Measurements from ENCODE around the gene CDH4. TPM values are rescaled to one million over a fixed set of nuclear protein-coding genes. Genes with fewer than 3 reads are reported as not detected.

The CDH4 gene
- total RNA-seq, 4 donors from 2014 or later: not detected

DNA sequence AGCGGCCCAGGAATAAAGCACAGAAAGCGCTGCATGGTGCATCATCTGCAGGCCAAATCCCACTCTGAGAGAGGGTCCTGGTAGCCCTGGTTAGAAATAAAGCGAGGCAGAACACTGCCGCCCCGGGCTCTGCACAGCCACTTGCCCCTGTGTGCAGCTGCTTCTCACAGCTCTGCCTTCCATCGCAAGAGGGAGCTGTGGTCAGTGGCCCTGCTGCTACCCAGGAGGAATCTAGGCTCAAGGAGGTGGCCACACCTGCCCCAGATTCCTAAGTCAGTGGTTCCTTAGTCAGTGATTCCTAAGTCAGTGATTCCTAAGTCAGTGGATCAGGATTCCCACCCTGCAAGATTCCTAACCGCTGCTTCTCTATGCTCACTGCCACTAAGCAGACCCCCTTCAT lies 8.8 kb downstream of the CDH4 start:
- Histone ChIP-seq H3K36me3 (no peaks in the 10 kb centered on the region), H3K4me1 (no peaks in the 10 kb centered on the region), H3K4me3 (no peak overlapping the region), H3K27ac (no peak overlapping the region), H3K9me3 (no peaks in the 10 kb centered on the region), H3K27me3 (peaks cover 23% of the 10 kb centered on the region)
- DNase-seq: no peak
- intact Hi-C loops (cut with DNase I; ENCODE audit: low total_unique reads): no loop called here
- WGBS, 2 donors (ENCODE audit: low coverage in 1 of 2): 71 to 78% methylated on average over 3 to 7 of the region's 7 CpGs
- TF ChIP-seq, protein P1, sequence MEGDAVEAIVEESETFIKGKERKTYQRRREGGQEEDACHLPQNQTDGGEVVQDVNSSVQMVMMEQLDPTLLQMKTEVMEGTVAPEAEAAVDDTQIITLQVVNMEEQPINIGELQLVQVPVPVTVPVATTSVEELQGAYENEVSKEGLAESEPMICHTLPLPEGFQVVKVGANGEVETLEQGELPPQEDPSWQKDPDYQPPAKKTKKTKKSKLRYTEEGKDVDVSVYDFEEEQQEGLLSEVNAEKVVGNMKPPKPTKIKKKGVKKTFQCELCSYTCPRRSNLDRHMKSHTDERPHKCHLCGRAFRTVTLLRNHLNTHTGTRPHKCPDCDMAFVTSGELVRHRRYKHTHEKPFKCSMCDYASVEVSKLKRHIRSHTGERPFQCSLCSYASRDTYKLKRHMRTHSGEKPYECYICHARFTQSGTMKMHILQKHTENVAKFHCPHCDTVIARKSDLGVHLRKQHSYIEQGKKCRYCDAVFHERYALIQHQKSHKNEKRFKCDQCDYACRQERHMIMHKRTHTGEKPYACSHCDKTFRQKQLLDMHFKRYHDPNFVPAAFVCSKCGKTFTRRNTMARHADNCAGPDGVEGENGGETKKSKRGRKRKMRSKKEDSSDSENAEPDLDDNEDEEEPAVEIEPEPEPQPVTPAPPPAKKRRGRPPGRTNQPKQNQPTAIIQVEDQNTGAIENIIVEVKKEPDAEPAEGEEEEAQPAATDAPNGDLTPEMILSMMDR (IDR thresholded peaks at IDR 0.05): no peak
- TF ChIP-seq POLR2A (IDR thresholded peaks at IDR 0.05): no peak
- in situ Hi-C loops (cut with MboI; ENCODE audit: low pct_ligation_motif_present in 1 of 4, low pct_unique_long_range_greater_than_20kb in 1 of 4, low sequenced_read_pairs in 3 of 4): no loop called here

DNA sequence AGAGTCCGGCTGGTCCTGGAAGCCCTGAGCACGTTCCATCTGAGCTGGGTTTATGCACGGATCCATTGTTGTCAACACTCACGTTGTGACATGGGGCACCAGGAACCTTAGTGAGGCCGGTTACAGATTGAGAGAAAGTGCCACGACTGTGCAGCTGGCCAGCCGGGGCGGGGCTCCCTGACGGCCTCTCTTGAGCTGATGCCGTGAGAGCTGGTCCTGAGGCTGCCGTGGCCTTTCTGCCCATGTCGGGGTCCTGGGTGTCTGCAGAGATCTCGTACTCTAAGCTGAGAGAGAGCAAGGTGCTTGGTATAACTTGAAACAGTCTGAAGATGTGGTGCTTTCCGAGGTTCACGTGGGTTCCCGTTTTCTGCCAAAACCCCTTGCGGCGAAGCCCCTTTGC lies 10.0 kb downstream of the CDH4 start:
- in situ Hi-C loops (cut with MboI; ENCODE audit: low pct_ligation_motif_present in 1 of 4, low pct_unique_long_range_greater_than_20kb in 1 of 4, low sequenced_read_pairs in 3 of 4) (no loop called here), intact Hi-C loops (cut with DNase I; ENCODE audit: low total_unique reads) (no loop called here)
- H3K4me1 ChIP-seq: no peaks in the 10 kb centered on the region
- DNase-seq: no peak
- 20 to 75% methylated on average over 1 to 18 of the region's 18 CpGs for WGBS, 2 donors (ENCODE audit: low coverage in 1 of 2)
- no peak overlapping the region for H3K27ac ChIP-seq
- no peak for TF ChIP-seq POLR2AphosphoS5 (IDR thresholded peaks at IDR 0.05)
- TF ChIP-seq EP300 (IDR thresholded peaks at IDR 0.05; ENCODE audit: low read depth): no peak
- TF ChIP-seq, protein P1 (IDR thresholded peaks at IDR 0.05): no peak
- TF ChIP-seq POLR2A (IDR thresholded peaks at IDR 0.05): no peak
- peaks cover 14% of the 10 kb centered on the region for H3K27me3 ChIP-seq
- H3K4me3 ChIP-seq: no peak overlapping the region
- no peaks in the 10 kb centered on the region for H3K9me3 ChIP-seq
- no peaks in the 10 kb centered on the region for H3K36me3 ChIP-seq

DNA sequence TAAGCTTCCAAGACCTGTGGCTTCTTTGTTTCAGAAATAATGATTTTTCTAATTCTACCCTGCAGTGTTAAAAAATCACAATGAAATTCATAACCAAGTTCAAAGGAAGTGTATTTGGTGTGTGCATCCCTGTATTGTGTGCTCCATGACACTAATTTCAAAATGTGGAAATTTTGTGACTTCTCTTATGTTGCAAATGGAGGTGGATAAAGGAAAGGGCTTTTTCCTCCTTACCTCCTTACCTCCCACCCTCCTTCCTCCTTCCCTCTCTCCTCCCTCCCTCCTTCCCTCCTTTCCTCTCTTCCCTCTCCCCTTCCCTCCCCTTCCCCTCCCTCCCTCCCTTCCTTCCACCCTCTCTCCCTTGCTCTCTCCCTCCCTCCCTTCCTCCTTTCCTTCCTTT lies 10.5 kb downstream of the CDH4 start:
- TF ChIP-seq POLR2AphosphoS5 (IDR thresholded peaks at IDR 0.05): no peak
- TF ChIP-seq, protein P1 (IDR thresholded peaks at IDR 0.05): no peak
- no peak for TF ChIP-seq POLR2A (IDR thresholded peaks at IDR 0.05)
- TF ChIP-seq EP300 (IDR thresholded peaks at IDR 0.05; ENCODE audit: low read depth): no peak
- H3K27me3 ChIP-seq: peaks cover 12% of the 10 kb centered on the region

DNA sequence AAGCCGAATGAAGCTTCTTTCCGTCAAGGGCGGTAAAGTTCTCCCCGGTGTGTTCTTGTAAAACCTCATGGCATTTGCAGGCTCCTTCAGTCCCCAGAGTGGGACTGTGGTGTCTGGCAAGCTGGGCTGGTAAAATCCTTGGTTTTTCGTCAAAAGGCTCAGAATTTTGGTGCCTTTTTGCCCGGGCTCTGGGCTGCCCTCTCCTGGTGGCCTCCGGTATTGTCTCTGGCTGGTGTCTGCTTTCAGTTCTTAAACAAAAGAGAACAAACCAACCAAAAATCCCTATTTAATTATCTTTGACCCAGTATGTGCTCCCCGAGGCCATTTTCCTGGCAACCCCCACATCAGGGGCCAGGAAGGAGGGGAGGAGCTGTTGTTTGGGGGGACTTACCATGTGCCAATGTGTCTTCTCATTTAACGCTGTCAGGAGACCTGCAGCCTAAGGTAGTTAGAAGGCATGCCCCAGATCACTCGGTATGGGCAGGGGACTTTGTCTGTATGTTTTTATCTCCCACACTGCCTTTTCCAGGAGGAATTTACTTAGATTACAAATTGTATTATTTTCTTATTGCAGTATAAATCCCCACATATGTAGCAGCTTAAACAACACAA lies 11.1 kb downstream of the CDH4 start:
- Histone ChIP-seq H3K36me3 (no peaks in the 10 kb centered on the region), H3K27me3 (peaks cover 9% of the 10 kb centered on the region), H3K4me1 (no peaks in the 10 kb centered on the region), H3K9me3 (no peaks in the 10 kb centered on the region), H3K27ac (no peak overlapping the region), H3K4me3 (no peak overlapping the region)
- WGBS, 2 donors (ENCODE audit: low coverage in 1 of 2): 44 to 63% methylated on average over 2 to 10 of the region's 10 CpGs
- no peak for DNase-seq
- TF ChIP-seq POLR2AphosphoS5 (IDR thresholded peaks at IDR 0.05): no peak
- TF ChIP-seq, protein P1 (IDR thresholded peaks at IDR 0.05): peak; percentile 46 to 74 (median 49)
- intact Hi-C loops (cut with DNase I; ENCODE audit: low total_unique reads): no loop called here
- in situ Hi-C loops (cut with MboI; ENCODE audit: low pct_ligation_motif_present in 1 of 4, low pct_unique_long_range_greater_than_20kb in 1 of 4, low sequenced_read_pairs in 3 of 4): no loop called here

More for the DNA sequence above, 10.5 kb downstream of the CDH4 start:
- Histone ChIP-seq H3K4me1 (no peaks in the 10 kb centered on the region), H3K9me3 (no peaks in the 10 kb centered on the region), H3K36me3 (no peaks in the 10 kb centered on the region), H3K27ac (no peak overlapping the region), H3K4me3 (no peak overlapping the region)
- in situ Hi-C loops (cut with MboI; ENCODE audit: low pct_ligation_motif_present in 1 of 4, low pct_unique_long_range_greater_than_20kb in 1 of 4, low sequenced_read_pairs in 3 of 4) (no loop called here), intact Hi-C loops (cut with DNase I; ENCODE audit: low total_unique reads) (no loop called here)
- DNase-seq: no peak
